ENCODE measurements around the gene TUBGCP3. TPM values are rescaled to one million over a fixed set of nuclear protein-coding genes. Genes with fewer than 3 reads are reported as not detected.

TUBGCP3 gene
- total and polyA plus RNA-seq, 9 of the 15 experiments (the other 6 are each of a cell fraction or from before 2014, with no cell fraction given) = 3.0 to 24.8 (median 15.2) TPM

DNA sequence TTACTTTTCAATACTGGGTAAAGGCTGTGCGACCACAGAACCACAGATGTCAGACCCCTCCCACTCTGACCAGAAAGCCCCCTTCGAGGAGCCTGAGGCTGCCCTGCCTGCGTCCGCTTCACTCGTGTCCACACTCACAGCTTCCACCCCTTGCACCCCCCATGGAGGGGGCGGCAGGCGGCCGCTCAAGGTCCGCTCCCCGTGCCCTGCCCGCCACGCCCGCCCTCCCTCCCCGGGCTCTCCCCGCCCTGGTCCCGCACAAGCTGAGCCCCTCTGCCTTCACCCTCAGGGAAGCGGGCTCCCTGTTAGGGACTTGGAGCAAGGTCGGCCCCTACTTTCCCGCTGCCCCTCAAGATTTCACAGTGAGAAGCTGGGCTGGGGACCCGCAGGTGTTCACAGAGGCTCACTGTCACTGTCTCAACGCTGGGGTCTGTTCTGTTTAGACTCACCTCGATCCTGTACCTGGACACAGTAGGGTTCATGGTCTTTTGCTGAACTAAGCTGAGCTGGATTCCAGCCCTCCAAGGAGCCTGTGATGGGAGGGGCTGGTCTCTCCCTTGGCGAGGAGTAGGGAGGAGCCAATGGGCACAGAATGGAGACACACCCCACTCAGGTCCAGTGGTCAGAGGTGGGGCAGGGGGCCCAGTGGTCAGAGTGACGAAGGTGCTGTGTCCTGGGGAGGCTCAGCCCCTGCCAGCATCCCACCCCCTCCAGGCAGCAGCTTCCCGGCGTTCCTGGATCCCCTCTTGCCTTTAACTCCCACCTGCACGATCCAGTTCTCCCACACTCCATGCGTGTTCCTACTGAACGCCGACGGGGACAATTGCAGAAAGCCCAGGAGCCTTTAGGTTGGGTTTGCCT is 142.3 kb downstream of the TUBGCP3 start (continued):
- TF ChIP-seq, protein P1, sequence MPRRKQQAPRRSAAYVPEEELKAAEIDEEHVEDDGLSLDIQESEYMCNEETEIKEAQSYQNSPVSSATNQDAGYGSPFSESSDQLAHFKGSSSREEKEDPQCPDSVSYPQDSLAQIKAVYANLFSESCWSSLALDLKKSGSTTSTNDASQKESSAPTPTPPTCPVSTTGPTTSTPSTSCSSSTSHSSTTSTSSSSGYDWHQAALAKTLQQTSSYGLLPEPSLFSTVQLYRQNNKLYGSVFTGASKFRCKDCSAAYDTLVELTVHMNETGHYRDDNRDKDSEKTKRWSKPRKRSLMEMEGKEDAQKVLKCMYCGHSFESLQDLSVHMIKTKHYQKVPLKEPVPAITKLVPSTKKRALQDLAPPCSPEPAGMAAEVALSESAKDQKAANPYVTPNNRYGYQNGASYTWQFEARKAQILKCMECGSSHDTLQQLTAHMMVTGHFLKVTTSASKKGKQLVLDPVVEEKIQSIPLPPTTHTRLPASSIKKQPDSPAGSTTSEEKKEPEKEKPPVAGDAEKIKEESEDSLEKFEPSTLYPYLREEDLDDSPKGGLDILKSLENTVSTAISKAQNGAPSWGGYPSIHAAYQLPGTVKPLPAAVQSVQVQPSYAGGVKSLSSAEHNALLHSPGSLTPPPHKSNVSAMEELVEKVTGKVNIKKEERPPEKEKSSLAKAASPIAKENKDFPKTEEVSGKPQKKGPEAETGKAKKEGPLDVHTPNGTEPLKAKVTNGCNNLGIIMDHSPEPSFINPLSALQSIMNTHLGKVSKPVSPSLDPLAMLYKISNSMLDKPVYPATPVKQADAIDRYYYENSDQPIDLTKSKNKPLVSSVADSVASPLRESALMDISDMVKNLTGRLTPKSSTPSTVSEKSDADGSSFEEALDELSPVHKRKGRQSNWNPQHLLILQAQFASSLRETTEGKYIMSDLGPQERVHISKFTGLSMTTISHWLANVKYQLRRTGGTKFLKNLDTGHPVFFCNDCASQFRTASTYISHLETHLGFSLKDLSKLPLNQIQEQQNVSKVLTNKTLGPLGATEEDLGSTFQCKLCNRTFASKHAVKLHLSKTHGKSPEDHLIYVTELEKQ (CRISPR knock-in tag; IDR thresholded peaks at IDR 0.05) = no peak
- no peak for TF ChIP-seq ZNF184 (CRISPR knock-in tag; IDR thresholded peaks at IDR 0.05)

DNA sequence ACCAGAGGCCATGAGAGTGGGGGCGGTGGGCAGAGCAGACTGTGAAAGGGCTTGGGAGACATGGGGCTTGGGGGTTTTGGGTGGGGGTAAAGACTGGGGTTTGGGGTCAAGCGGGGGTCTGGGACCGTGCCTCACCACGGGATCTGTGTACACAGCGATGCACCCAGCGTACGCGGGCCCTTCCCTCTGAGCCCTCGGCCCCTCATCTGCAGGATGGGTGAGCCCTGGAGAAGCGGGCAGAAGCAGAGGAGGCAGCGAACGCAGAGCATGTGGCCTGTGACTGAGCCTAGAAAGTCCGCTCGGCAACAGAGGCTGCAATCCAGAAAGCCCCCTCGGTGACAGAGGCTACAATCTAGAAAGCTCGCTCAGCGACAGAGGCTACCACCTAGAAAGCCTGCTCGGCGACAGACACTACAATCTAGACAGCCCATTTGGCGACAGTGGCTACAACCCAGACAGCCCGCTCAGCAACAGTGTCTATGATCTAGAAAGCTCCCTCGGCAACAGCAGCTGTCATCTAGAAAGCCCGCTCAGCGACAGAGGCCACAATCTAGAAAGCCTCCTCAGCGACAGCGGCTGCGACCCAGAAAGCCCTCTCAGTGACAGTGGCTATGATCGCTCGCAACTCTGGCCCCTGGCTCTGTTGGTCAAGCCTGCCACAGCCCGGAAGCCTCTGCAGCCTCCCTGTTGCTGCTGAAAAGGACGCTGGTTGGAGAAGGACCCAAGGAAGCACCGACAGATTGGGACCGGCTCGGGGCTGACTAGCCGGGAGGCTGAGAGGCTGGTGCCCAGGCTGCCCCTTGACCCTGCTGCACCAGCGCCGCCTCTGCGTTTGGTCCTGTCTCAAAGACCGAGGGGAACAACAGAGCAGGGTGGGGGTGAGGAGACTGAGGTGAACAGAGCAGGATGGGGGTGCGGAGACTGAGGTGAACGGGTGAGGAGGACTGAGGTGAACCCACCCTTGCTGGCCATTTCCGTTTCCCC is 143.2 kb downstream of the TUBGCP3 start:
- no TSS peak for BruUV-seq (replicated peaks)
- WGBS (ENCODE audit: insufficient coverage, low coverage, missing lambda C conversion rate) = 12% methylated on average over 20 of the region's 42 CpGs
- Histone ChIP-seq H3K27ac (ENCODE audit: extremely low read depth, low read depth, low read length) (no peak overlapping the region), H3K36me3 (ENCODE audit: control insufficient read depth, insufficient read depth, low read length) (no peaks in the 10 kb centered on the region), H3K4me3 (no peak overlapping the region), H3K79me2 (ENCODE audit: control insufficient read depth, insufficient read depth, low read length) (no peaks in the 10 kb centered on the region), H4K20me1 (replicated peaks; ENCODE audit: control insufficient read depth, insufficient read depth, low read length) (no peaks in the 10 kb centered on the region), H2AFZ (ENCODE audit: low read depth, low read length) (no peak overlapping the region), H3K9ac (ENCODE audit: insufficient read depth in 1 of 2, low read depth in 2 of 2, low read length in 2 of 2) (no peak overlapping the region), H3K4me2 (ENCODE audit: insufficient read depth, low read length) (no peak overlapping the region), H3K9me1 (ENCODE audit: control insufficient read depth, insufficient read depth, low read length) (no peaks in the 10 kb centered on the region), H3K9me3 (replicated peaks; ENCODE audit: control insufficient read depth, insufficient read depth, low read depth, low read length) (no peaks in the 10 kb centered on the region), H3K4me1 (replicated peaks in 1 of 2; ENCODE audit: control insufficient read depth in 2 of 2, insufficient read depth in 2 of 2, low read length in 2 of 2) (peaks cover 0 to 7% of the 10 kb centered on the region in 2 experiments; a peak in 1 of 5 replicates), H3K27me3 (ENCODE audit: control insufficient read depth in 2 of 2, insufficient read depth in 2 of 2, low read length in 2 of 2) (peaks cover 18 to 54% of the 10 kb centered on the region in 2 experiments; a peak in 4 of 5 replicates)
- in situ Hi-C loops (cut with MboI) (loop anchor here (10.0 kb wide), 1 partner anchor 970 kb away; no protein-coding TSS in a partner anchor), intact Hi-C loops (cut with micrococcal nuclease) (loop anchor here (5.0 kb wide), 1 partner anchor 428 kb away; no protein-coding TSS in a partner anchor)
- ChIA-PET CTCF (ENCODE audit: low intra/inter-chr PET ratio) (interaction anchor here (1.8 kb wide), 1 partner anchor 970 kb away, joined by 6 read pairs; no protein-coding TSS in a partner anchor), POLR2A (interaction anchor here (0.6 kb wide), 1 partner anchor 1012 kb away, joined by 3 read pairs; no protein-coding TSS in a partner anchor)
- FAIRE-seq = no peak
- DNase-seq (ENCODE audit: extremely low read depth in 1 of 4, low spot score in 3 of 4) = no peak
- ATAC-seq = no peak
- TF ChIP-seq, protein P2, sequence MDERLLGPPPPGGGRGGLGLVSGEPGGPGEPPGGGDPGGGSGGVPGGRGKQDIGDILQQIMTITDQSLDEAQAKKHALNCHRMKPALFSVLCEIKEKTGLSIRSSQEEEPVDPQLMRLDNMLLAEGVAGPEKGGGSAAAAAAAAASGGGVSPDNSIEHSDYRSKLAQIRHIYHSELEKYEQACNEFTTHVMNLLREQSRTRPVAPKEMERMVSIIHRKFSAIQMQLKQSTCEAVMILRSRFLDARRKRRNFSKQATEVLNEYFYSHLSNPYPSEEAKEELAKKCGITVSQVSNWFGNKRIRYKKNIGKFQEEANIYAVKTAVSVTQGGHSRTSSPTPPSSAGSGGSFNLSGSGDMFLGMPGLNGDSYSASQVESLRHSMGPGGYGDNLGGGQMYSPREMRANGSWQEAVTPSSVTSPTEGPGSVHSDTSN (CRISPR knock-in tag; IDR thresholded peaks at IDR 0.05; ENCODE audit: low read depth) = no peak
- TF ChIP-seq, protein P2 (tag; conservative IDR thresholded peaks at IDR 0.05; ENCODE audit: low read depth) = no peak
- TF ChIP-seq TGIF2 (CRISPR knock-in tag; IDR thresholded peaks at IDR 0.05) = no peak
- TF ChIP-seq MTA3 (IDR thresholded peaks at IDR 0.05; ENCODE audit: borderline replicate concordance) = no peak
- no peak for TF ChIP-seq ZNF146 (CRISPR knock-in tag; IDR thresholded peaks at IDR 0.05; ENCODE audit: unreplicated experiment)
- TF ChIP-seq SIRT6 (IDR thresholded peaks at IDR 0.05; ENCODE audit: low read depth, low read length) = no peak
- TF ChIP-seq CREBBP (IDR thresholded peaks at IDR 0.05; ENCODE audit: low read depth, low read length) = no peak
- TF ChIP-seq ZNF431 (CRISPR knock-in tag; IDR thresholded peaks at IDR 0.05) = no peak
- TF ChIP-seq ZNF324 (CRISPR knock-in tag; IDR thresholded peaks at IDR 0.05) = no peak
- no peak for TF ChIP-seq WHSC1 (IDR thresholded peaks at IDR 0.05; ENCODE audit: low read length)
